K562 (cell line): Measurements from ENCODE around the gene TBX1. TPM values are rescaled to one million over a fixed set of nuclear protein-coding genes. Genes with fewer than 3 reads are reported as not detected.

ENCODE experiments used
- ATAC-seq: fragments of 200-7000 bp; cut with Tn5 transposase; 3 replicates; pipeline ENCODE4 v1.9.1; 2020; ENCODE audit warnings: moderate library complexity
- BruUV-seq: library from RNA; stranded (reverse); fragments of 400-500 nt; replicated peaks from 2 replicates; lab custom pipeline; 2021; lab: Mats Ljungman, UMichigan
- CTCF ChIA-PET: fragments of 300-600 bp; formaldehyde crosslinking; extraction: SDS; loops from one replicate; lab custom pipeline; 2021; ENCODE audit warnings: low intra/inter-chr PET ratio; lab: Yijun Ruan, JAX
- POLR2A ChIA-PET: fragments of 300-600, 350-650 bp; sonication (Branson Sonifier 250); formaldehyde crosslinking; extraction: SDS; loops from one replicate; lab custom pipeline; 2021; ENCODE audit warnings: antibody characterized with exemption, inconsistent platforms; lab: Yijun Ruan, JAX
- DNase-seq, 4 experiments: peaks; one replicate each; pipeline versions ENCODE4 v3.0.0 to v3.0.0-alpha.2; 2011 to 2018; ENCODE audit warnings: low spot score in 3 of 4, mixed read lengths in 3 of 4; ENCODE audit errors: extremely low read depth in 1 of 4
- FAIRE-seq: peaks from 2 replicates; lab custom pipeline; 2011; peaks lifted over from hg19 to GRCh38; lab: Jason Lieb, UNC
- H2AFZ ChIP-seq: 2 replicates; pipeline ENCODE4 v1.6.0; 2011; ENCODE audit warnings: low read depth, low read length, control low read depth, inconsistent platforms
- H3K27ac ChIP-seq: fragments of 200-600 bp; 3 replicates; pipeline ENCODE4 v1.8.0; 2011; ENCODE audit warnings: low read depth, mild to moderate bottlenecking, control low read depth, inconsistent platforms, low read length, moderate library complexity, mixed read lengths; ENCODE audit errors: extremely low read depth
- H3K27me3 ChIP-seq, 2 experiments: fragments of 300-600 bp in 1 of 2; 2 replicates in 1 of 2; 3 replicates in 1 of 2; pipeline versions ENCODE4 v1.6.0 to v1.8.0; 2011; ENCODE audit warnings: inconsistent platforms in 2 of 2, low read length in 2 of 2, mild to moderate bottlenecking in 1 of 2, mixed read lengths in 1 of 2, moderate library complexity in 1 of 2; ENCODE audit not compliant: control insufficient read depth in 2 of 2, insufficient read depth in 2 of 2
- H3K36me3 ChIP-seq: fragments of 300-600 bp; 3 replicates; pipeline ENCODE4 v1.8.0; 2011; ENCODE audit warnings: mild to moderate bottlenecking, low read length, inconsistent platforms; ENCODE audit not compliant: control insufficient read depth, insufficient read depth
- H3K4me1 ChIP-seq, 2 experiments: fragments of 200-600 bp in 1 of 2; replicated peaks in 1 of 2; 2 replicates in 1 of 2; 3 replicates in 1 of 2; pipeline versions ENCODE4 v1.5.1 to v1.8.0; 2011; ENCODE audit warnings: inconsistent platforms in 2 of 2, low read length in 2 of 2, mild to moderate bottlenecking in 1 of 2, mixed read lengths in 1 of 2, moderate library complexity in 1 of 2; ENCODE audit not compliant: control insufficient read depth in 2 of 2, insufficient read depth in 2 of 2
- H3K4me2 ChIP-seq: 2 replicates; pipeline ENCODE4 v1.6.1; 2011; ENCODE audit warnings: low read length, control low read depth, inconsistent platforms, mixed read lengths; ENCODE audit not compliant: insufficient read depth
- H3K4me3 ChIP-seq: fragments of 200-600 bp; sonication (generic), shearing (Covaris generic); 2 replicates; pipeline ENCODE4 v1.5.1; 2016; ENCODE audit warnings: control low read depth, inconsistent platforms
- H3K79me2 ChIP-seq: fragments of 200-600 bp; 3 replicates; pipeline ENCODE4 v1.8.0; 2011; ENCODE audit warnings: low read length, inconsistent platforms; ENCODE audit not compliant: control insufficient read depth, insufficient read depth
- H3K9ac ChIP-seq, 2 experiments: 2 replicates each; pipeline versions ENCODE4 v1.6.0 to v1.6.1; 2011; ENCODE audit warnings: low read depth in 2 of 2, low read length in 2 of 2, control low read depth in 1 of 2, inconsistent platforms in 1 of 2, mild to moderate bottlenecking in 1 of 2, mixed read lengths in 1 of 2; ENCODE audit not compliant: insufficient read depth in 1 of 2
- H3K9me1 ChIP-seq: one replicate; pipeline ENCODE4 v1.6.0; 2011; ENCODE audit warnings: inconsistent platforms, mild to moderate bottlenecking, low read length, moderate library complexity; ENCODE audit not compliant: control insufficient read depth, insufficient read depth
- H3K9me3 ChIP-seq: replicated peaks from 2 replicates; pipeline ENCODE4 v1.5.1; 2011; ENCODE audit warnings: low read depth, low read length, inconsistent platforms; ENCODE audit not compliant: control insufficient read depth, insufficient read depth
- H4K20me1 ChIP-seq: replicated peaks from 2 replicates; pipeline ENCODE4 v1.6.1; 2011; ENCODE audit warnings: low read length, inconsistent platforms, mixed read lengths; ENCODE audit not compliant: control insufficient read depth, insufficient read depth
- ELK1 ChIP-seq: sonication (generic); formaldehyde crosslinking; IDR thresholded peaks from 2 replicates; pipeline ENCODE4 v1.8.1; 2022; ENCODE audit warnings: missing genetic modification reagents
- FOXK1 ChIP-seq: sonication (generic); formaldehyde crosslinking; IDR thresholded peaks from 2 replicates; pipeline ENCODE4 v1.8.0; 2022; ENCODE audit warnings: missing genetic modification reagents, mild to moderate bottlenecking, borderline replicate concordance
- HMGN3 ChIP-seq: IDR thresholded peaks from 2 replicates; pipeline ENCODE4 v1.6.1; 2011; ENCODE audit warnings: borderline replicate concordance, low read depth, mild to moderate bottlenecking, mixed read lengths, low read length; ENCODE audit not compliant: insufficient read length; ENCODE audit errors: extremely low read depth
- HNRNPUL1 ChIP-seq: fragments of 200-400 bp; formaldehyde crosslinking; IDR thresholded peaks from 2 replicates; pipeline ENCODE4 v1.6.1; 2017; ENCODE audit warnings: low read length
- REST ChIP-seq, 2 experiments: fragments of 450-650 bp; formaldehyde crosslinking in 1 of 2; IDR thresholded peaks; 2 replicates each; pipeline versions ENCODE4 v1.4.0 to v1.6.1; 2014 to 2020; ENCODE audit warnings: mild to moderate bottlenecking in 2 of 2, borderline replicate concordance in 1 of 2, low read depth in 1 of 2
- TCF7L2 ChIP-seq: fragments of 150-350 bp; IDR thresholded peaks from 2 replicates; pipeline ENCODE4 v1.6.1; 2016; ENCODE audit warnings: low read depth, mild to moderate bottlenecking, low read length, moderate library complexity
- ZNF507 ChIP-seq: conservative IDR thresholded peaks from 2 replicates; pipeline ENCODE4 v1.6.1; 2017; ENCODE audit warnings: missing genetic modification characterization, missing compliant biosample characterization
- WGBS: fragments of 100-300 bp; shearing (Covaris generic); methylation state at CpG from one replicate; pipeline ENCODE4 v1.1.6; 2016; ENCODE audit warnings: low coverage, mixed read lengths; ENCODE audit not compliant: insufficient coverage; ENCODE audit errors: missing lambda C conversion rate; 5-methylcytosine and 5-hydroxymethylcytosine counted together
- in situ Hi-C: fragments of 300-500 bp; cut with MboI; formaldehyde crosslinking; loops from 4 replicates; pipeline ENCODE4 v1.15.0; 2018; ENCODE audit warnings: inconsistent platforms, mixed read lengths
- intact Hi-C: fragments of 100-400 bp; cut with micrococcal nuclease; formaldehyde crosslinking; loops from 2 replicates; pipeline ENCODE4 v1.14.2; 2022
- polyA plus RNA-seq, 8 experiments: library from polyadenylated mRNA; depleted of rRNA in 4 of 8; stranded (reverse) in 5 of 8; unstranded in 3 of 8; fragments of >200 nt; fragmentation: Nextera tagmentation in 2 of 8; fragmentation: Illumina TruSeq in 1 of 8; extraction: Ambion mirVana in 2 of 8; extraction: Trizol in 1 of 8; gene quantifications; 2 replicates each; pipeline versions ENCODE4 v1.2.1 to v1.2.3, GENCODE V29; 2011 to 2014; ENCODE audit warnings: inconsistent platforms in 1 of 8, missing spikeins in 1 of 8
- total RNA-seq, 7 experiments: library from RNA; depleted of rRNA in 6 of 7; stranded (reverse); fragments of >200 nt in 6 of 7; fragmentation: Illumina TruSeq in 2 of 7; extraction: Trizol in 2 of 7; gene quantifications; 2 replicates each; pipeline versions ENCODE4 v1.2.1 to v1.2.3, GENCODE V29; 2011 to 2021; ENCODE audit warnings: low replicate concordance in 1 of 7
- TF ChIP-seq, protein P1 (sequence below): fragments of 200-400 bp; formaldehyde crosslinking; IDR thresholded peaks from 2 replicates; pipeline ENCODE4 v1.6.1; 2017; ENCODE audit warnings: mild to moderate bottlenecking, low read depth, low read length, moderate library complexity

Gene TBX1
- total and polyA plus RNA-seq, 9 of the 15 experiments (the other 6 are each of a cell fraction or from before 2014, with no cell fraction given), result 0.07 to 35.0 (median 3.9) TPM

DNA sequence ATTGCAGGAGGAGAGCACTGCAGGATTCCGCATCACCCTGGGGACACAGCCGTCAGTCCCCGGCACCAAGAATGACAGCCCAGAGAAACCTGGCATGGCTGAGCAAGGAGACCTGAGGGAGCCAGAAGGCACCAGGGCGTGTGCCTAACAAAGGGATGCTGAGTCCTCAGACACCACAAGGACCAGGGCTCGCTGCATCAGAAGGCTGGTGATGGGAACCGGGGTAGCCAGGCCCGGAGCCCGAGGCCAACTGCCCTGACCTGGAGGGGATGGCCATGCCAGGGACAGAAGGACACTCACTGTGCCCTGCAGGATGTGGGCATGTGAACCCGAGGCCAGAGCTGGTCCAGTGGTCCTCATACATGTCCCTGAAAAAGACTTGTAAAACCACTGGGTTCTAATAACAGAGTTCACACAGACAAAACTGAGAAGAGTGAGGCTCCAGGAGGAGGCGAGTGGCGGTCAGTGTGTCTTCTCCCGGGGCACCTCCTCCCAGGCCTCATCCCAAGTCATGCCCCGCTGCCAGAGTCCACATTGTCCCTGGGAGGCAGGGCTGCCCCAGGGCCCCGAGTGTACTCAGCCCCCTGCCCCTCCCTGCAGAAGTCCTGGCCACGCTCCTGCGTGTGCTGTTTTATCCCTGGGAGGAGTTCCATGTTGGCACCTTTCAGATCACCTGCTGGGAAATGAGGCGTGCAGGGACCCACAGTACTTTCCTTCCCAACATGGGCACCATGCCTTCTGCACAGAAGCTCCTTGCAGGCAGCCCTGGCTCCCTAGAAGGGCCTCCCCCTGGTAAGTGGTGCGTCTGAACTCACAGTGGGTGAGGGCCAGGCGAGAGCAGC is 42.5 kb downstream of the TBX1 start:
- no peak overlapping the region for H3K4me3 ChIP-seq
- H3K9me3 ChIP-seq, result no peaks in the 10 kb centered on the region
- H3K36me3 ChIP-seq, result 0 out of 3 replicates have a peak, but pooled peaks cover 3% of the 10 kb centered on the region
- FAIRE-seq (no peak), DNase-seq (no peak), ATAC-seq (no peak)
- no peaks in the 10 kb centered on the region for H3K27me3 ChIP-seq
- ChIA-PET CTCF (no interaction called here), POLR2A (interaction anchor here (0.7 to 6.8 kb wide), 8 partner anchors 7 to 116 kb away, joined by 3 to 43 read pairs (median 4); no protein-coding TSS in a partner anchor)
- peak overlapping the region in 1 of 2 experiments; percentile 43; a peak in 1 of 4 replicates for H3K9ac ChIP-seq
- H2AFZ ChIP-seq, result no peak overlapping the region
- H3K79me2 ChIP-seq, result no peaks in the 10 kb centered on the region
- intact Hi-C loops (loop anchor here (5.0 kb wide), 1 partner anchor 49 kb away; the partner anchor contains the start of genes GNB1L and RTL10), in situ Hi-C loops (no loop called here)
- no peaks in the 10 kb centered on the region for H3K9me1 ChIP-seq
- no peak overlapping the region for H3K27ac ChIP-seq
- no TSS peak for BruUV-seq
- peaks cover 13 to 79% of the 10 kb centered on the region in 2 experiments for H3K4me1 ChIP-seq
- H3K4me2 ChIP-seq, result no peak overlapping the region
- 65% methylated on average over 19 of the region's 19 CpGs for WGBS
- H4K20me1 ChIP-seq, result peaks cover 33% of the 10 kb centered on the region
- TF ChIP-seq REST (IDR thresholded peaks at IDR 0.05; ENCODE audit: borderline replicate concordance), result no peak
- no peak for TF ChIP-seq REST (CRISPR knock-in tag; IDR thresholded peaks at IDR 0.05; ENCODE audit: low read depth)
- TF ChIP-seq, protein P1, sequence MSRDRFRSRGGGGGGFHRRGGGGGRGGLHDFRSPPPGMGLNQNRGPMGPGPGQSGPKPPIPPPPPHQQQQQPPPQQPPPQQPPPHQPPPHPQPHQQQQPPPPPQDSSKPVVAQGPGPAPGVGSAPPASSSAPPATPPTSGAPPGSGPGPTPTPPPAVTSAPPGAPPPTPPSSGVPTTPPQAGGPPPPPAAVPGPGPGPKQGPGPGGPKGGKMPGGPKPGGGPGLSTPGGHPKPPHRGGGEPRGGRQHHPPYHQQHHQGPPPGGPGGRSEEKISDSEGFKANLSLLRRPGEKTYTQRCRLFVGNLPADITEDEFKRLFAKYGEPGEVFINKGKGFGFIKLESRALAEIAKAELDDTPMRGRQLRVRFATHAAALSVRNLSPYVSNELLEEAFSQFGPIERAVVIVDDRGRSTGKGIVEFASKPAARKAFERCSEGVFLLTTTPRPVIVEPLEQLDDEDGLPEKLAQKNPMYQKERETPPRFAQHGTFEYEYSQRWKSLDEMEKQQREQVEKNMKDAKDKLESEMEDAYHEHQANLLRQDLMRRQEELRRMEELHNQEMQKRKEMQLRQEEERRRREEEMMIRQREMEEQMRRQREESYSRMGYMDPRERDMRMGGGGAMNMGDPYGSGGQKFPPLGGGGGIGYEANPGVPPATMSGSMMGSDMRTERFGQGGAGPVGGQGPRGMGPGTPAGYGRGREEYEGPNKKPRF, result no peak
- TF ChIP-seq FOXK1 (CRISPR knock-in tag), result no peak
- TF ChIP-seq HNRNPUL1, result no peak
- peak; percentile 7 for TF ChIP-seq HMGN3
- TF ChIP-seq ZNF507 (tag), result no peak
- TF ChIP-seq ELK1 (CRISPR knock-in tag), result no peak
- TF ChIP-seq TCF7L2, result no peak
